Neural cell (in vitro differentiated cells): ENCODE results near the gene ENOX1. TPM values are rescaled to one million over a fixed set of nuclear protein-coding genes. Genes with fewer than 3 reads are reported as not detected.

ENCODE experiments used
- H2AFZ ChIP-seq: fragments of 200-600, 300-800 bp; sonication (generic), shearing (Covaris generic); 2 replicates; pipeline ENCODE4 v1.6.0; 2014; ENCODE audit warnings: low read depth, mild to moderate bottlenecking, antibody characterized with exemption, low read length, moderate library complexity
- H3F3A ChIP-seq: fragments of 200-600 bp; shearing (Covaris generic); 2 replicates; pipeline ENCODE4 v1.6.1; 2016; ENCODE audit warnings: mild to moderate bottlenecking, moderate library complexity, mixed read lengths, antibody characterized with exemption, low read length; ENCODE audit not compliant: insufficient read depth, poor library complexity, severe bottlenecking
- H3K27ac ChIP-seq: fragments of 200-600, 300-800 bp; sonication (generic), shearing (Covaris generic); 2 replicates; pipeline ENCODE4 v1.5.1; 2014; ENCODE audit warnings: mild to moderate bottlenecking, low read length, moderate library complexity
- H3K27me3 ChIP-seq: fragments of 300-800, 200-600 bp; sonication (generic), shearing (Covaris generic); 2 replicates; pipeline ENCODE4 v1.6.0; 2014; ENCODE audit warnings: mild to moderate bottlenecking, low read depth, low read length, moderate library complexity; ENCODE audit not compliant: insufficient read depth
- H3K36me3 ChIP-seq: fragments of 300-800, 200-600 bp; sonication (generic), shearing (Covaris generic); 2 replicates; pipeline ENCODE4 v1.5.1; 2014; ENCODE audit warnings: mild to moderate bottlenecking, antibody characterized with exemption, low read length, moderate library complexity; ENCODE audit not compliant: insufficient read depth
- H3K4me2 ChIP-seq: fragments of 300-800, 200-600 bp; sonication (generic), shearing (Covaris generic); 2 replicates; pipeline ENCODE4 v1.6.0; 2014; ENCODE audit warnings: mild to moderate bottlenecking, low read length
- H3K4me3 ChIP-seq: fragments of 300-800, 200-600 bp; sonication (generic), shearing (Covaris generic); 2 replicates; pipeline ENCODE4 v1.5.1; 2014; ENCODE audit warnings: mild to moderate bottlenecking, low read length, moderate library complexity
- H3K79me2 ChIP-seq: fragments of 200-600 bp; shearing (Covaris generic); replicated peaks from 2 replicates; pipeline ENCODE4 v1.6.0; 2014; ENCODE audit warnings: mild to moderate bottlenecking, low read length, moderate library complexity; ENCODE audit not compliant: insufficient read depth
- H3K9ac ChIP-seq: fragments of 300-800, 200-600 bp; sonication (generic), shearing (Covaris generic); 2 replicates; pipeline ENCODE4 v1.6.1; 2016; ENCODE audit warnings: mild to moderate bottlenecking, low read length, mixed read lengths
- H3K9me2 ChIP-seq: fragments of 200-600 bp; shearing (Covaris generic); 2 replicates; pipeline ENCODE4 v1.6.1; 2016; ENCODE audit warnings: mild to moderate bottlenecking, low read length, mixed read lengths; ENCODE audit not compliant: insufficient read depth
- H3K9me3 ChIP-seq: fragments of 200-600, 300-800 bp; sonication (generic), shearing (Covaris generic); 2 replicates; pipeline ENCODE4 v1.6.1; 2016; ENCODE audit warnings: mild to moderate bottlenecking, mixed run types, low read length, moderate library complexity, mixed read lengths
- H4K20me1 ChIP-seq: fragments of 200-600 bp; shearing (Covaris generic); 2 replicates; pipeline ENCODE4 v1.6.1; 2016; ENCODE audit warnings: mild to moderate bottlenecking, mixed run types; ENCODE audit not compliant: insufficient read depth
- CTCF ChIP-seq: fragments of 450-650 bp; IDR thresholded peaks from 2 replicates; pipeline ENCODE4 v1.5.1; 2014; ENCODE audit warnings: antibody characterized with exemption, mild to moderate bottlenecking, moderate library complexity; ENCODE audit not compliant: poor library complexity, severe bottlenecking
- EP300 ChIP-seq: fragments of 450-650 bp; conservative IDR thresholded peaks from 2 replicates; pipeline ENCODE4 v1.6.1; 2014; ENCODE audit warnings: antibody characterized with exemption, mild to moderate bottlenecking, moderate library complexity; ENCODE audit not compliant: poor library complexity, severe bottlenecking
- EZH2 ChIP-seq: fragments of 200-600, 300-800 bp; shearing (Covaris generic), sonication (generic); IDR thresholded peaks from 2 replicates; pipeline ENCODE4 v1.6.1; 2014; ENCODE audit warnings: antibody characterized with exemption, low read length, borderline replicate concordance, mild to moderate bottlenecking; ENCODE audit not compliant: insufficient read depth, poor library complexity, severe bottlenecking
- MXI1 ChIP-seq: fragments of 450-650 bp; conservative IDR thresholded peaks from 2 replicates; pipeline ENCODE4 v1.6.1; 2014; ENCODE audit warnings: antibody characterized with exemption, mild to moderate bottlenecking; ENCODE audit not compliant: poor library complexity, severe bottlenecking
- POLR2AphosphoS5 ChIP-seq: IDR thresholded peaks from 2 replicates; pipeline ENCODE4 v1.6.1; 2012
- RAD21 ChIP-seq: fragments of 450-650 bp; conservative IDR thresholded peaks from 2 replicates; pipeline ENCODE4 v1.6.1; 2014; ENCODE audit warnings: antibody characterized with exemption, mild to moderate bottlenecking, moderate library complexity
- REST ChIP-seq: IDR thresholded peaks from 2 replicates; pipeline ENCODE4 v1.6.1; 2012; ENCODE audit warnings: borderline replicate concordance
- SMC3 ChIP-seq: fragments of 450-650 bp; conservative IDR thresholded peaks from 2 replicates; pipeline ENCODE4 v1.6.1; 2014; ENCODE audit warnings: antibody characterized with exemption, mild to moderate bottlenecking, moderate library complexity; ENCODE audit not compliant: poor library complexity
- TAF1 ChIP-seq: IDR thresholded peaks from 2 replicates; pipeline ENCODE4 v1.6.1; 2012; ENCODE audit warnings: low read depth
- polyA plus RNA-seq: library from polyadenylated mRNA; depleted of rRNA; stranded (reverse); fragments of >200 nt; gene quantifications from 2 replicates; pipeline ENCODE4 v1.2.3, GENCODE V29; 2014

The ENOX1 gene
- polyA plus RNA-seq, 1 donor from 2014 or later: 42.6 TPM

GRCh38 chr13:43260999-43261398 lies 525.8 kb downstream of the ENOX1 start:
- Histone ChIP-seq H3K4me2 (no peak overlapping the region), H4K20me1 (no peaks in the 10 kb centered on the region), H3K9ac (no peak overlapping the region), H3K4me3 (no peak overlapping the region), H3K27me3 (no peaks in the 10 kb centered on the region), H3K27ac (no peak overlapping the region), H3K9me2 (no peaks in the 10 kb centered on the region), H3K9me3 (no peaks in the 10 kb centered on the region), H3K79me2 (no peaks in the 10 kb centered on the region), H3K36me3 (no peaks in the 10 kb centered on the region), H3F3A (peaks cover 6% of the 10 kb centered on the region), H2AFZ (no peak overlapping the region)
- no peak for TF ChIP-seq SMC3
- TF ChIP-seq MXI1: no peak
- no peak for TF ChIP-seq POLR2AphosphoS5
- TF ChIP-seq TAF1: no peak

- H4K20me1 ChIP-seq: no peaks in the 10 kb centered on the region
- no peak overlapping the region for H3K27ac ChIP-seq
- peaks cover 2% of the 10 kb centered on the region for H3F3A ChIP-seq
- no peak overlapping the region for H3K4me3 ChIP-seq
- H3K79me2 ChIP-seq: no peaks in the 10 kb centered on the region
- no peaks in the 10 kb centered on the region for H3K36me3 ChIP-seq
- no peak overlapping the region for H2AFZ ChIP-seq
- no peaks in the 10 kb centered on the region for H3K9me3 ChIP-seq
- TF ChIP-seq TAF1: no peak
- TF ChIP-seq MXI1: no peak
- no peak for TF ChIP-seq REST
- no peak for TF ChIP-seq CTCF
- TF ChIP-seq EP300: no peak
- no peaks in the 10 kb centered on the region for H3K27me3 ChIP-seq
- no peaks in the 10 kb centered on the region for H3K9me2 ChIP-seq
- H3K4me2 ChIP-seq: no peak overlapping the region
- no peak overlapping the region for H3K9ac ChIP-seq
Measured at GRCh38 chr13:43258771-43259170, 528.0 kb downstream of the ENOX1 start.

- Histone ChIP-seq H3K9me3 (no peaks in the 10 kb centered on the region), H3K27me3 (no peaks in the 10 kb centered on the region), H3K4me3 (no peak overlapping the region), H3K9me2 (no peaks in the 10 kb centered on the region), H3K36me3 (no peaks in the 10 kb centered on the region), H2AFZ (no peak overlapping the region), H3K9ac (no peak overlapping the region), H4K20me1 (no peaks in the 10 kb centered on the region), H3F3A (no peaks in the 10 kb centered on the region), H3K27ac (no peak overlapping the region), H3K79me2 (no peaks in the 10 kb centered on the region), H3K4me2 (no peak overlapping the region)
- TF ChIP-seq SMC3: no peak
- TF ChIP-seq RAD21: no peak
- no peak for TF ChIP-seq MXI1
- no peak for TF ChIP-seq CTCF
- no peak for TF ChIP-seq POLR2AphosphoS5
- TF ChIP-seq REST: no peak
- TF ChIP-seq TAF1: no peak
- no peak for TF ChIP-seq EZH2
- no peak for TF ChIP-seq EP300
Measured at GRCh38 chr13:43257765-43258164, 529.0 kb downstream of the ENOX1 start.
